ENCODE results near the gene MMP11. TPM values are rescaled to one million over a fixed set of nuclear protein-coding genes. Genes with fewer than 3 reads are reported as not detected.

The MMP11 gene
- polyA plus RNA-seq, 3 donors from 2014 or later = 0.76 to 1.7 (median 1.2) TPM

DNA sequence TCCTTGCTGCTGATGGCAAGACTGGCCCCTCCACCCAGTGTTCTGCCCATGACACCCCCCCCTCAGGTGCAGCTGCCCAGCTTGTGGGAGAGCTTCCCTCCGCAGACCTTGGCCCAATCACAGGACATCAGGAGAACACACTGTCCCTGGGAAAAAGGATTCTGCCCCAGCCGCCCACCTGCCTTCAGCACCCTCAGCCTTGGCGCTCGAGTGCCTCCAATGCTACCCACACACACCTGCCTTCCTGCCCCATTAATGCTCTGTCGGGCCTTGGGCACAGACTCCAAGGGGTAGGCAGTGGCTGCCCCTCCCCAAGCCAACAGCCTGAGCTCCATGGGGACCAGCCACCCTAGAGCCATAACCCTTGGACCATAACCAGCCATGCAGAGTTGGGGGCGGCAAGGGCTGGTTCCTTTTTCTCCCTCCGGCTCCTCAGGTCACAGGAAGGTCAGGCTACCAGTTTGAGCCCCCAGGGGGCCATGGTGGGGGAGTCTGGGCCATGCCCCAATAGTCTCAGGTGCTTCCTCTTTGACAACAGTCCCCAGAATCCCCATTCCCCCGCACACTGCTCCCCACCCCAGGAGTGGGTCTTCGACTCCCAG is 20.5 kb upstream of the MMP11 start:
- DNase-seq = no peak
- H3K4me1 Mint-ChIP-seq = peaks cover 14 to 18% of the 10 kb centered on the region in 2 donors
- H3K4me3 Mint-ChIP-seq = peak overlapping the region; percentile 62 to 84 (median 75)
- H3K36me3 Mint-ChIP-seq = peaks cover 0 to 5% (median 0%) of the 10 kb centered on the region in 3 donors
- peaks cover 0 to 2% (median 0%) of the 10 kb centered on the region in 3 donors for H3K27me3 Mint-ChIP-seq (ENCODE audit: low read depth in 3 of 3)
- H3K9me3 Mint-ChIP-seq = no peaks in the 10 kb centered on the region
- H3K27ac Mint-ChIP-seq = peak overlapping the region in 4 of 6 donors; percentile 67 to 76 (median 72)

DNA sequence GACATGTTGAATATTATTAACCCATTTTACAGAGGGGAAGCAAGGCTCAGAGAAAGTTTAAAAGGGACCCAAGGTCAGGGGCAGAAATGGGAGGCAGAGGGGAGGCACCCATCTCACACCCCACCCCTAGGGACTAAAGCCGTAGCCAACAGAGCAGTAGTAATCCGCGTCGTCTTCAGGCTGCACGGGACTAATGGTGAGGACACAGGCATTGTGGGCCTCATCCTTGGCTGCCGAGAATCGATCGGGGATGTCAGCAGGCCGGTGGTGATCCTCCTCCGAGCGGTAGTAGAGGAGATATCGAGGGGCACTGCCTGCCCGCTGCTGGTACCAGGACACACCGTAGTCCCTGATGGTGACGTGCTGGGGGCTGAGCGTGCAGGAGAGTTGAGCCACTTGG is 19.9 kb upstream of the MMP11 start:
- no peak for DNase-seq
- no peaks in the 10 kb centered on the region for H3K9me3 Mint-ChIP-seq
- H3K36me3 Mint-ChIP-seq = peaks cover 0 to 5% (median 0%) of the 10 kb centered on the region in 3 donors
- H3K4me1 Mint-ChIP-seq = peaks cover 14 to 18% of the 10 kb centered on the region in 2 donors
- H3K4me3 Mint-ChIP-seq = peak overlapping the region; percentile 62 to 84 (median 75)
- peaks cover 0 to 2% (median 0%) of the 10 kb centered on the region in 3 donors for H3K27me3 Mint-ChIP-seq (ENCODE audit: low read depth in 3 of 3)
- H3K27ac Mint-ChIP-seq = peak overlapping the region in 2 of 6 donors; percentile 55 to 76

DNA sequence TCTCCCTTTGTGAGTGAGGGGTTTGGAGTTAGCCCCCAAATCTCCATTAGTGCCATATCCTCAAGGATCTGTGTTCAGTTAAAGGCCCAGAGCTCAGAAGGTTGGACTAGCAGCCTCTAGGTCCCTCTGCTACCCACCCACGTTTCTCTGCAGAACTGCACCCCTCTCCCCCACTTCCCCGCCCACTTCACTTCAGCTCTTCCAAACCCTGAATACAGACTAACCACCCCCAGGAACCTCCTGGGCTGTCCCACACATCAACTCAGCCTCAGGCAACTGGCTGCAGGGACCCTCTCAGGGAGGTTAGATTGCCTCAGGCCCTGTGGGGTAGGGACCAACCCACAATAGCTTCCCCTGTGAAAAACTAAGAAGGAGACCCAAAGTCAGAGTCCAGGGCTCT is 19.3 kb upstream of the MMP11 start:
- no peak for DNase-seq
- Mint-ChIP-seq H3K27ac (no peak overlapping the region), H3K27me3 (ENCODE audit: low read depth in 3 of 3) (peaks cover 0 to 2% (median 0%) of the 10 kb centered on the region in 3 donors), H3K4me1 (peaks cover 14 to 18% of the 10 kb centered on the region in 2 donors), H3K4me3 (no peak overlapping the region), H3K9me3 (no peaks in the 10 kb centered on the region), H3K36me3 (peaks cover 0 to 5% (median 0%) of the 10 kb centered on the region in 3 donors)

DNA sequence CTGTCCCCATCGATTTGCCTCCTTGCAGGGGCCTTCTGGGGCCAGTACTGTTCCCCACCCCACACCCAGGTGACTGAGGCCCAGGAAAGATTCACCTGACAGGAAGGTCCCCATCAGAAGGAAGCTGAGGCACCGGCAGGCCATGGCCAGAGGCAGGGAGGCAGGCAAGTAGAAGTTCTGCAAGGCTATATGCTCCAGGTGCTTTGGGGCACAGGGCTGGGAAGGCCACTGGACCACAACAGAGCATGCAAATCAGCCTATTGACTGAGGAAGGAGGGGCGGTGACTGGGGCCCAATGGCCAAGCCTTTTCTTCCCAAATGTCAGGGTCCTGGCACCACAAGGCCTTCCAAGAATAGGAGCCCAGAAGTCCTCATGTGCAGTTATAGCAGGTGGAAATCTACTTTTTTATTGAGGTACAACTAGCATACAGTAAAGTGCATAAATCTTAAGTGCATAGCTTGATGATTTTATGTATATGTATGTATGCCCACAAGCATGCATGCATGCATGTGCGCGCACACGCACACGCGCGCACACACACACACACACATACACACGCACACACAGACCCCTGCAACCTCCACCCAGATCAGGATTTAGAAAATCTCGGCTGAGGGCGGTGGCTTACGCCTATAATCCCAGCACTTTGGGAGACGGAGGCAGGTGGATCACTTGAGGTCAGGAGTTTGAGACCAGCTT is 18.3 kb upstream of the MMP11 start, which contains the start of gene VPREB3:
TSS of gene VPREB3 (minus strand) at position 206 of the 700 bp plus-strand sequence. CDS start at position 144, 62 bp downstream.
- H3K4me3 Mint-ChIP-seq = no peak within 1 kb of the TSS
- H3K36me3 Mint-ChIP-seq = peaks cover 0 to 5% (median 0%) of the 10 kb centered on the region in 3 donors
- DNase-seq = no peak
- H3K4me1 Mint-ChIP-seq = peaks cover 14 to 18% of the 10 kb centered on the region in 2 donors
- H3K9me3 Mint-ChIP-seq = no peaks in the 10 kb centered on the region
- peaks cover 0 to 2% (median 0%) of the 10 kb centered on the region in 3 donors for H3K27me3 Mint-ChIP-seq (ENCODE audit: low read depth in 3 of 3)
- peak within 1 kb of the TSS in 1 of 6 donors; percentile 7 for H3K27ac Mint-ChIP-seq

DNA sequence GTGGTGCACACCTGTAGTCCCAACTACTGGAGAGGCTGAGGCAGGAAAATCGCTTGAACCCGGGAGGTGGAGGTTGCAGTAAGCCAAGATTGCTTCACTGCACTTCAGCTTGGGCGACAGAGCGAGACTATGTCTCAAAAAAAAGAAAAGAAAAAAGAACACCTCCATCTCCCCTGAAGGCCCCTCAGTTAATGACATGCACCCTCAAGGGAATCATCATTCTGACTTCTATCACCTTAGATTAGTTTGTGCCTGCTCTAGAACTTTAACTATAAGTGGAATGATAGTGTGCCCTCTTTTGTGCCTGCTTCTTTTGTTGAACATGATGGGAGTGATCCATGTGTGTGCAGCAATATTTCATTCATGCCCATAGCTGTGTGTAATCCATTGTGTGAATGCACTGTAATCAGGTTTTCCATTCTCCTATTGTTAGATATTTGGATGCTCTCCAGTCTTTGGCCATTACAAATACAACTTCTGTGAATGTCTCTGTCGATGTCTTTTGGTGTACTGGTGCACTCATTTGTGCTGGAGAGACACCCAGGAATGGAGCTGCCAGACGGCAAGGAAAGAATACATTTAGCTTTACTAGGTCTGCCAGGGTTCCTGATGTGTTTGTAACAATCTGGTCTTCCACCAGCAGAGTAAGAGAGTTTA is 17.5 kb upstream of the MMP11 start:
- no peaks in the 10 kb centered on the region for H3K36me3 Mint-ChIP-seq
- H3K27me3 Mint-ChIP-seq (ENCODE audit: low read depth in 3 of 3) = peaks cover 0 to 2% (median 0%) of the 10 kb centered on the region in 3 donors
- H3K9me3 Mint-ChIP-seq = no peaks in the 10 kb centered on the region
- peaks cover 6 to 12% of the 10 kb centered on the region in 2 donors for H3K4me1 Mint-ChIP-seq
- DNase-seq = no peak
- peak overlapping the region in 1 of 6 donors; percentile 7 for H3K27ac Mint-ChIP-seq
- no peak overlapping the region for H3K4me3 Mint-ChIP-seq

DNA sequence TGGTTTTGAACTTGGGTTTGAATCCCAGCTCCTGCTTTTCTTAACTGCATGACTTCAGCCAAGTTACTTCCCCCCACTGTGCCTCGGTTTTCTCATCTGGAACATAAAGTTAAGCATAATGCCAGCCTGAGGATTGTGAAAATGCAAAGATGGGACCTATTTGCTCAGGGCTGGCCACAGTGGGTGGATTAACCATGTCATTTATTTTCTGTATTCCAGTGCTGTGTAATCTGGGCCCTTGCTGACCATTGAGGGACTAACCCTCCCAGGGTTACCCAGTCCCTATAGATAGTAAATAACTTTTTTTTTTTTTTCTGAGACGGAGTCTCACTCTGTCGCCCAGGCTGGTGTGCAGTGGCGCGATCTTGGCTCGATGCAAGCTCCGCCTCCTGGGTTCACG is 16.9 kb upstream of the MMP11 start:
- no peak for DNase-seq
- Mint-ChIP-seq H3K4me3 (no peak overlapping the region), H3K36me3 (no peaks in the 10 kb centered on the region), H3K4me1 (peaks cover under 1 to 6% of the 10 kb centered on the region in 2 donors), H3K9me3 (no peaks in the 10 kb centered on the region), H3K27me3 (ENCODE audit: low read depth in 3 of 3) (peaks cover 0 to 2% (median under 1%) of the 10 kb centered on the region in 3 donors), H3K27ac (no peak overlapping the region)

DNA sequence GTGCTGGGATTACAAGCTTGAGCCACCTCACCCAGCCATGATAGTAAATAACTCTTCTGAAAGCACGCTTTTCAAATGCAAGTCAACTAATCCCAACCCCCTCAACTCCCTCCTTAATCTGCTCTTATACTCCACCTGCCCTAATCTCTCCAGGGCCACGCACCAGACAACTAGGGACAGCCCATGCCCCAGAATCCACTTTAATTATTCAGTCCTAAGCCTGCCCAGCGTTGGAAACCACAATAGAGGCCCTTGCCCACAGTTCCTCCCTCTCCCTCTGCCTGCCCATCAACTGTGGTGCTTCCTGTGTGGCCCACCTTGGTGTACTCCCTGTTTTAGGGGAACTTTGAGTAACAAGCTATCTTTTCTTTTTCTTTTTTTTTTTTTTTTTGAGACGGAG is 15.8 kb upstream of the MMP11 start:
- no peak overlapping the region for H3K4me3 Mint-ChIP-seq
- peak overlapping the region in 1 of 6 donors; percentile 69 for H3K27ac Mint-ChIP-seq
- no peaks in the 10 kb centered on the region for H3K36me3 Mint-ChIP-seq
- H3K9me3 Mint-ChIP-seq = no peaks in the 10 kb centered on the region
- DNase-seq = no peak
- peaks cover 0 to 2% (median 2%) of the 10 kb centered on the region in 3 donors for H3K27me3 Mint-ChIP-seq (ENCODE audit: low read depth in 3 of 3)
- H3K4me1 Mint-ChIP-seq = peaks cover 0 to 3% of the 10 kb centered on the region in 2 donors

DNA sequence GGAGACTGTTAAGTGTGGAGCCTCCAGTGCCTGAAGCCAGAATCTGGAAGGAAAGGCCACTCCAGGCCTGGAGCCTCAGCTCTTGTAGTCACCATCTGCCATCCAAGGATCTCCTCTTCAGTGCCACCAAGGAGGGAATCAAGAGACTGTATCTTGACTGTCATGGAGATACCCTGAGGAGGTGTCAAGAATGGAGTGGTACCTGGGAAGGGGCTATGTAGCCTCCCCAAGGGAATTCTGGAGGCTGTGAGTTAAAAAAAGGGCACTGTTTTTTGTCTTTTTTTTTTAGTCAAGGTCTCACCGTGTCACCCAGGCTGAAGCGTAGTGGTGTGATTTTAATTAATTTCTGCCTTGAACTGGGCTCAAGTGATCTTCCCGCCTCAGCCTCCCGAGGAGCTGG is 13.1 kb upstream of the MMP11 start:
- peaks cover 16 to 18% of the 10 kb centered on the region in 2 donors for H3K4me1 Mint-ChIP-seq

DNA sequence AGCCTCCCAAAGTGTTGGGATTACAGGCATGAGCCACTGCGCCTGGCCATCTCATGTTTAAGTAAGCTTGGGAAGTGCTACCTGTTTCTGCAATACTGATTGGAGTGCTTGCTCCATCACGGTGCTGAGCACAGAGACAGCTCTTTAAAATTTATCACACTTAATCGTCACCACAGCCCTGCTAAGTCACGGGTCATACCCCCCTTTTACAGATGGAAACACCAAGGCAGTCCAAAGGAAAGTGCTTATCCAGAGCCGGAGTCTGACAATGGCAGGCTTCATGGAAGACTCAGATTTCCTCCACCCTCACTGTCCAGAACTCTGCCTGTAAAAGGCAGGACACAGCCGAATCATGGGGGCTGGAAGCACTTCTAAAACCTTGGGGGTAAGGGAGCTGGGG is 12.6 kb upstream of the MMP11 start:
- Mint-ChIP-seq H3K9me3 (no peaks in the 10 kb centered on the region), H3K27me3 (ENCODE audit: low read depth in 3 of 3) (peaks cover 0 to 2% (median 0%) of the 10 kb centered on the region in 3 donors), H3K4me3 (no peak overlapping the region), H3K36me3 (no peaks in the 10 kb centered on the region), H3K4me1 (peaks cover 21 to 23% of the 10 kb centered on the region in 2 donors), H3K27ac (no peak overlapping the region)
- DNase-seq = no peak

More for the DNA sequence above, 13.1 kb upstream of the MMP11 start:
- H3K9me3 Mint-ChIP-seq = no peaks in the 10 kb centered on the region
- H3K4me3 Mint-ChIP-seq = no peak overlapping the region
- H3K27ac Mint-ChIP-seq = no peak overlapping the region
- H3K36me3 Mint-ChIP-seq = no peaks in the 10 kb centered on the region
- no peak for DNase-seq
- H3K27me3 Mint-ChIP-seq (ENCODE audit: low read depth in 3 of 3) = peaks cover 0 to 2% (median 0%) of the 10 kb centered on the region in 3 donors

DNA sequence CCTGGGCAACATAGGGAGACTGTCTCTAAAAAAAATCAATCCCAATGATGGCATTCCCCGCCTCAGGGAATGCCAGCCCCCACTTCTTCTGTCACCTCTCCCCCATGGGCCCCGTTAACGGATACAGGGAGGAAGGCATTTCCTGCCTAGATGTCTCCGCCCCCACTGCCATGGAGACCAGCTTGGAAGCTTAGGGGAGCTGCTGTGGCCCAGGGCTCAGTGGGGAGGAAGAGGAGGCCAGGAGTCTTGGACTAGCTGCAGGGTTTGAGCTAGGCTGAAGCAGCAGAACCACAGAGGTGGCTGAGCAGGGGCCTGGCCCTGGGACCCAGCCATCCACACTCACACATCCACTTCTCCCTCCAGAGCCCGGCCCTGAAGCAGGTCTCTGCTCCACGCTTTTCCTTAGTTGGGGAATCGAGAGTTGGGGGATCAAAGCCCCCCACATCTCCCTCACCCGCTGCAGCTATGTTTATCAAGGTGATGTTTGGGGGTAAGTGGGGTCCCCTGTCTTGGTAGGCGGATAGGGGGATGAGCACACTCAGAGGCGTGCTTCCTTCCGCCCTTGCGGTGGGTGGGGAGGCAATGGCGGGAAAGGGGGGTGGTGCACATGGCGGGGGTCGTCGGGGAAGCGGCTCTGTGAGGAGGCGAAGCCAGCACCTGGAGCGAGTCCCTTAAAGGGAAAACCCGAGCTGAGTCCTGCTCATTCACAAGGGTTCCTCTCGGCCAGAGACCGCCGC is 9.6 kb upstream of the MMP11 start, which contains the start of gene C22orf15:
TSS of gene C22orf15 (plus strand) at position 149 of the 737 bp plus-strand sequence. CDS start at position 466, 317 bp downstream.
- no peaks in the 10 kb centered on the region for H3K9me3 Mint-ChIP-seq
- no peak for DNase-seq
- peak within 1 kb of the TSS in 5 of 6 donors; percentile 25 to 70 (median 53) for H3K27ac Mint-ChIP-seq
- peak within 1 kb of the TSS; percentile 64 to 75 (median 67) for H3K4me3 Mint-ChIP-seq
- H3K4me1 Mint-ChIP-seq = peaks cover 33 to 40% of the 10 kb centered on the region in 2 donors
- peaks cover 0 to 3% (median 0%) of the 10 kb centered on the region in 3 donors for H3K27me3 Mint-ChIP-seq (ENCODE audit: low read depth in 3 of 3)
- H3K36me3 Mint-ChIP-seq = no peaks in the 10 kb centered on the region

DNA sequence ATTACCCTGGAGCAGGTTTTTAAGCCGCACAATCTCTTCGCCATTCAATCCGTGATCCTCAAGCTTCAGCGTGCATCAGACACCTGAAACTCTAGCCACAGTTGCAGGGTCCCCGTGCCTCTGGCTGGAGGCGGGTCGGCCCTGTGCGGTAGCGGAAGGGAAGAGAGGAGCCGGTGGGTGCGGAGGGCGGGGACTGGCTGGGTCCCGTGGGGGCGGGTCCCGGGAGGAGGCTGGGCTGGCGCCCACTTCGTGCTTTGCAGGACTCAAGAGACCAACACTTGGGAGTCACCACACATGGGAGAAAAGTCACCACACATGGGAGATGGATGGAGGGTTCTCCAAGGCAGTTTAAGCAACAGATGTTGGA is 9.1 kb upstream of the MMP11 start:
- Mint-ChIP-seq H3K9me3 (no peaks in the 10 kb centered on the region), H3K4me1 (peaks cover 33 to 40% of the 10 kb centered on the region in 2 donors), H3K27me3 (ENCODE audit: low read depth in 3 of 3) (peaks cover 0 to 3% (median 0%) of the 10 kb centered on the region in 3 donors), H3K4me3 (peak overlapping the region; percentile 64 to 75 (median 67)), H3K36me3 (no peaks in the 10 kb centered on the region), H3K27ac (peak overlapping the region in 3 of 6 donors; percentile 24 to 46 (median 45))
- DNase-seq = peak; percentile 22 to 32 (median 28)

DNA sequence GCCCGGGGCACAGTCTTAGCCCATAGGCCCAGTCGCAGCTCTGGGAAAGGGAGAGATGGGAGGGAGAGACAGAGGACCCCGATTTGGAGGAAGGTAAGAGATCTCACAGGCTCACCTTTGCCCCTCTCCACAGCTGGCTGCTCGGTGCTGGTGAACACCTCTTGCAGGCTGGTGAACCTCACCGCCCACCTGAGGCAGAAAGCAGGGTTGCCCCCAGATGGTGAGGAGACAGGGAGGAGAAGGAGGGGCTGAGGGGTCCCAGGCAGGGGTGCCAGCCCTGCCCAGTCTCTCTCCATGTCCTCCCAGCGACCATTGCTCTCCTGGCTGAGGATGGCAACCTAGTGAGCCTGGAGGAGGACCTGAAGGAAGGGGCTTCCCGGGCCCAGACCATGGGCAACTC is 8.7 kb upstream of the MMP11 start:
- peaks cover 0 to 3% (median 0%) of the 10 kb centered on the region in 3 donors for H3K27me3 Mint-ChIP-seq (ENCODE audit: low read depth in 3 of 3)
- peaks cover 33 to 40% of the 10 kb centered on the region in 2 donors for H3K4me1 Mint-ChIP-seq
- H3K9me3 Mint-ChIP-seq = no peaks in the 10 kb centered on the region
- peak overlapping the region in 2 of 6 donors; percentile 45 to 46 for H3K27ac Mint-ChIP-seq
- peak overlapping the region; percentile 64 to 75 (median 67) for H3K4me3 Mint-ChIP-seq
- DNase-seq = no peak
- no peaks in the 10 kb centered on the region for H3K36me3 Mint-ChIP-seq
